NCI-H226 (cell line): ENCODE results near the gene MARK3.

Source experiments
- DNase-seq: peaks from one replicate; pipeline ENCODE4 v3.0.0-alpha.2; 2015

The MARK3 gene

GRCh38 chr14:103367995-103368394 is 17.2 kb upstream of the MARK3 start:
- no peak for DNase-seq

- no peak for DNase-seq
These were observed 15.1 kb upstream of the MARK3 start for GRCh38 chr14:103370087-103370486.

DNA sequence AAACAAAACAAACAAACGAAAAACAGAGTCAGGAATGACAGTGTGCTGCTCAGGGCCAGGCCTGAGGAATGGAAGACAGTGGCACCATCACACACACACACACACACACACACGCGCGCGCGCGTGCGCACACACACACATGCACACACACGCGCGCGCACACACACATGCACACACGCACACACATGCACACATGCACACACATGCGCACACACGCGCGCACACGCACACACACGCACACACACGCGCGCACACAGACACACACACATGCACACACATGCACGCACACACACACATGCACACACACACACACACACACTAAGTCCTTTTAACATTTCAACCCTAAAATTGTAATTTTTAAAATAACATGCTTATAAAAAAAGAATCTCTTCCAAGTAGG is 13.2 kb upstream of the MARK3 start:
- no peak for DNase-seq

DNA sequence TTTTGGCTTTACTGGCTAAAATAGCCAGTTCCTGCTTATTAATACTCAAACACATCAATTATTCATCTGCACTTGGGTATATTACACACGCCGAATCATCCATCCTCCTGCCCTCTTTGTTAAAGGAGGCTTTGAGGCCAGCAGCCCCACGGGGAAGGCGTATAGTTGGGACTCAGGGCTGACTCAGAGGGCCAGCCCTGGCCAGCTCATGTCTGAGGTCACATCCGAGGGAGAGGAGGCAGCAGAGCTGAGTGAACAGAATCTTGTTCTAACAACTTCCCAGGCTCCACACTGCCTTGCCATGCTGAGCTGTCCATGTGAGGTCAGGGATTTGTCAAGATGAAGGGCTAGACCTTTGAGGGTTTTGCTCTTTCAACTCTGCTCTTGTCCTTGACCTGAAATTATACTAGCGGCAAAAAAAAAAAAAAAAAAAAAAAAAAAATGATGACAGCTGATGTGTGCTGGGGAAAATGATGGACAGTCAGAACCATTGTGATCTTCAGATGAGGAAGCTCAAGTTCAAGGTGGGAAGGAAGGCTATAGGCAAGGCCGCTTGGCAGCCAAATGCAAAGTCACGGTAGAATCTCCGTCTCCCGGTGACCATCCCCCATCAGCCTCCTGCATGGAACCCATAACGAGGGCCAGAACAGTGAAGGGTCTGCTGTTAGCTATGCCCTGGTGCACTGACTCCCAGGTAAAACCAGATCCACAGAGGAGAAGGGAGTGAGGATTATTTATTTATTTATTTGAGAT is 12.5 kb upstream of the MARK3 start:
- peak; percentile 94 for DNase-seq

DNA sequence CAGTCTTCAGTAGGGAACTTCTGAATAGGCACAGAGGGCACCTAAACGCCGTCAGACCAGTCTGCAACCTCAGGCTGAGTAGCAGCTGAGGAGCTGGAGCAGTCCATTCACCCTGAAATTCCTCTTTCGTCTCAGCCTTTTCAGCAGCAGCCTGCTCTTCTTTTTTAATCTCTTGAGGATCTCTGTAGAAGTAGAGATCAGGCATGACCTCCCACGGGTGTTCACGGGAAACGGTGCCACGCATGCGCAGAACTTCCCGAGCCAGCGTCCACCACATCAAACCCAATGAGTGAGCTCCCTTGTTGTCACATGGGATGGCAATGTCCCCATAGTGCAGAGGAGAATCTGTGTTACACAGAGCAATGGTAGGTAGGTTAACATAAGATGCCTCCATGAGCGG is 11.1 kb upstream of the MARK3 start:
- DNase-seq: no peak

GRCh38 chr14:103377522-103378037 is 7.6 kb upstream of the MARK3 start:
- DNase-seq: no peak

GRCh38 chr14:103378038-103378854 is 7.0 kb upstream of the MARK3 start:
- peak; percentile 43 for DNase-seq

GRCh38 chr14:103380719-103381377 is 4.4 kb upstream of the MARK3 start:
- no peak for DNase-seq

GRCh38 chr14:103382376-103382775 is 2.8 kb upstream of the MARK3 start:
- DNase-seq: peak; percentile 89

DNA sequence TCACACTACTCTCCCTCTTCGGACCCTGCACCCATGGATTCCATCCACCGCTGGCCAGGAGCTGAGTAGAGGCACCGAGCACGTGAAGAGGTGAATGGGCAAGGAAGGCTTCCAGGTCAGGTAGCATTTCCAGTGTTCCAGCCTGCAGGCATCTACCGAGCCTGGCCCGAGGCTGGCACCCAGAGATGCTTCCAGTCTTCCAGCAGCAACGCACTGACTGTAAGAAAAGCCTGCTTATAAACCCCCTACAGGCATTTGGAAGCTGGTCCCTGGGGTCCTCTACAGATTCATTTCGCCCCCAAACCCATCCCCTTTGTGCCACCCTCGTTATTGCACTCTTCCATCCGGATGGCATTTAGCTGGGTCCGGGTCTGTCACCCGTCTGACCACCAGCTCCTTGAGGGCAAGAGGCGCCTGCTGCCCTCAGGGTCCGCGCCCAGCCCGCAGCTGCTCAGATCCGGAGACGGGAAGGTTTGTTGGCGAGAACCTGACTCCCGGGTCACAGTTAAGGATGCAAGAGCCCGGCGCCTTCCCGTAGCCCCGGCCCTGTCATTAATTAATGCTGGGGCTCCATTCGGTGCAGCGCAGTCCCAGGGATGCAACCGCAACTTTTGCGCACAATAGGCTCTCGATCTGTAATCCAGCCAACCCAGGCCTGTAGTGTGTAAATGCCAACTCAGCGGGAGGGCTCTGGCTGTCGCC is 614 bp upstream of the MARK3 start:
- no peak for DNase-seq

DNA sequence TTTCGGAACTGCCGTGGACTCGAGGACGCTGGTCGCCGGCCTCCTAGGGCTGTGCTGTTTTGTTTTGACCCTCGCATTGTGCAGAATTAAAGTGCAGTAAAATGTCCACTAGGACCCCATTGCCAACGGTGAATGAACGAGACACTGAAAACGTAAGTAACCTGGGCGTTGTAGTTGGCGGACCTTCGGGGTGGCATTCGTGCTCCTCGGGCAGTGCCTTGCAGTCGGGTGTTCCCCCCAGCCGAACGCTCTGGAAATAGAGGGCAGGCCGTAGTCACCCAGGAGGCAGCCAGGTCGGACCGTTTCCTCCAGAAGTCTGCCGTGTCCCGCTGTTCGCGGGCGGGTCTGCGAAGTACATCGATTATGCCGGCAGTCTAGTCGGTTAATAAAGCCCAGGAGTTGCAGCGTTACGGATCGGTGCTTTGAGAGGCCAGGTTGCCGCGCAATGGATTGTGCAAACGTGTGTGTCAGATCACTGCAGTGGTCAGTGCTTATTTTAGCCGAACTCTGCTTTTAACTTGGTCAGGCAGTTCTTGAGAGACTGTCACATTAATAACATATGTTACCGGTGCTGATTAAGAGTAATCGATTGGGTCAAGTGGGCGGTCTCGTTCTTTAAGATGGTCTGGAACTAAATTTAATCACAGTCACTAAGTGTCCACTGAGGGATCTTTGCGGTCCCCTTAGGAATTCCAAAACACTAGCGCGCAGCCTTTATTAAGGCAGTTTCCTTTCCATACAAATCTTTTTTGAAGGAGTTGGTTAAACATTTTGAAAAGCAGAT is 906 bp downstream of the MARK3 start:
- DNase-seq: no peak

DNA sequence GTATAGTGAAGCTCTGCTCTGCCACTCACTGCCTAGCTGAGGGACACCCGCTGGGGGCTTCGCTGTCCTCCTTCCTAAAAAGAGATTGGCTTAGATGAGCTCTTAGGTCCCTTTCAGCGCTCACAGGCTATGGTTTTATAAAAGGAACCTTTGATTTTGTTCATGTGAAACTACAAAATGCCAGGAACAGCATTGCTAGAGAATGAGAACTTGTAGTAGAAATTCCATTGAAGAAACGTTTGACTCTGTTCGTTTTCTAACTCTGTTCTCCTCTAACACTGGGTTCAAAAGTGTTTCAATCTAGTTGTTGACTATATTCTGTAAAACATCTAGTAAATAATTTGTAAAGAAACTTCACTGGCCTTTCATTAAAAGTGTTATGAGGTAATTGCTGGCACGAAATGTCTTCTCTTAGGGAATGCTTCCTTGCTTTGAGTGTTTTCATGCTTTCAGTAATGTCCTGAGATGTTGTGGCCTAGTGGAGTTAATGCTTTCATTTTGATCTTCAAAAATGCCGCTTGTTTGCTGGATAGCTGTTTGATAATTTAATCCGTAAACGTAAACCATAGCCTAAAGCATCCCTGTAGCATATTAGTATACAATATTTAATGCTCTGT is 1.6 kb downstream of the MARK3 start:
- no peak for DNase-seq

- no peak for DNase-seq
These were observed 3.4 kb downstream of the MARK3 start for GRCh38 chr14:103388664-103389063.

DNA sequence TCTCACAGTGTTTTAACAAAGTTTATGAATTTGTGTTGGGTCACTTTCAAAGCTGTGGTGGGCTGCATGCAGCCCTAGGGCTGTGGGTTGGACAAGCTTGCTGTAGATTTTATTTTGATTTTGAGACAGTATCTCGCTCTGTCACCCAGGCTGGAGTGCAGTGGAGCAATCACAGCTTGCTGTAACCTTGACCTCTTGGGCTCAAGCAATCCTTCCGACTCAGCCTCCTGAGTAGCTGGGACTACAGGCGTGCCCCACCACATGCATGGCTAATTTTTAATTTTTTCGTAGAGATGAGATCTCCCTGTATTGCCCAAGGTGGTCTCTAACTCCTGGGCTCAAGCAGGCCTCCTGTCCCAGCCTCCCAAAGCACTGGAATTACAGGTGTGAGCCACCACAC is 5.4 kb downstream of the MARK3 start:
- DNase-seq: no peak

- DNase-seq: peak; percentile 76
These were observed 5.8 kb downstream of the MARK3 start for GRCh38 chr14:103391048-103391447.

DNA sequence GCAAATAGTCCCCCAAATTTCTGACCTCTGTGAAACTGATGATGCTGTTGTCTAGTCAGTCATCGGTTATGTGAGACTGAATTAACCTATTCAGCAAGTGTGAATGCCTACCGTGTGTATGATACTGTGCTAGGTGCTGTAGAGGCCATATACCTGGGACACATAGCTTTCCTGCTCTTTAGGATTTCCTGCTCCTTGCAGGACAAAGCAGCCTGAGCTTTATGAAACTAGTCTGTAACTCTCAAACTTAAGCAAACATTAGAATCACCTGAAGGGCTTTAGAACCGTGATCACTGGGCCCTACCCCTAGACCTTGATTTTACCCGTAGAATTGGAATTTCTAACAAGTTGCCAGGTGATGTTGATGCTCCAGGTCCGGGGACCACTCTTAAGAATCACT is 6.9 kb downstream of the MARK3 start:
- no peak for DNase-seq

- DNase-seq: no peak
These were observed 7.4 kb downstream of the MARK3 start for GRCh38 chr14:103392572-103392971.

GRCh38 chr14:103393070-103393469 is 7.9 kb downstream of the MARK3 start:
- DNase-seq: peak; percentile 43

DNA sequence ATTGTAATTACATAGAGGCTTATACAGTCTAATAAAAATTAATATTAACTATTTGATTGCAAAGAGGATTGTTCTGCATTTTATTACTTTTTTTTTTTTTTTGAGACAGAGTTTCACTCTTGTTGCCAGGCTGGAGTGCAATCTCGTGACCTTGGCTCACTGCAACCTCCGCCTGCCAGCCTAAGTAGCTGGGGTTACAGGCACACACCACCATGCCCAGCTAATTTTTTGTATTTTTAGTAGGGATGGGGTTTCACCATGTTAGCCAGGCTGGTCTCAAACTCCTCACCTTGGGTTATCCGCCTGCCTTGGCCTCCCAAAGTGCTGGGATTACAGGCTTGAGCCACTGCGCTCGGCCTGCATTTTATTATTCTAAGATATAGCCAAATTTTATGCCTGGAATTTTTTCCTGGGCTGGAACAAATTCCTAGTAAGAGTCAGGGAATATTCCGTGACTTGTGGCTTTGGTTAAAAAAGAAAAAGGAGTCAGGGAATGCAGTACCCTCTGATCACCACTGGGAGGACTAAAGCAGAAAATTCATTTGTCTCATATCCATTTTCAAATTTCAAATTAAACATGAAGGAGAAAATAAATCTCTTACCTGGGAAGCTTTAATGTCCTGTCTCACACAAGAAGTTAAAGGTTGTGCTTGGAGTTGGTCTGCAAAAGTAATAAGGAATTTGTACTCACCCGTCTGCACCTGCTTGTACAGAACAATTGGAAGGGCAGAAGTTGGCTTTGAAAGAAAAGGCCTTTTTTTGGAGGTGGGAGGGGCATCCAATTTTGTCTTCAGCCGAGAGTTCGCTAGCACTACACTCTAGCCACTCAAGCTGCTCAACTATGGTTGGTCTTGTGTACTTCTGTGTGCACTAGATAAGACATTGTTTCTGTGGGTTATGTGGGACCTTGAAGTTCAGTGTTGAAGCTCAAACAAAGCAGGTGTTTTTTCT is 8.7 kb downstream of the MARK3 start:
- no peak for DNase-seq

GRCh38 chr14:103395244-103395643 is 10.0 kb downstream of the MARK3 start:
- no peak for DNase-seq
